ENCODE measurements around the gene MAGI2. TPM values are rescaled to one million over a fixed set of nuclear protein-coding genes. Genes with fewer than 3 reads are reported as not detected.

MAGI2 gene
- total RNA-seq, 3 donors from 2014 or later (not counting 1 experiment from before 2014, with no cell fraction given) = 0.09 to 0.48 (median 0.27) TPM

- Mint-ChIP-seq H3K9me3 (no peaks in the 10 kb centered on the region), H3K27me3 (ENCODE audit: low read depth in 2 of 2) (peaks cover 10 to 22% of the 10 kb centered on the region in 2 donors), H3K4me1 (no peaks in the 10 kb centered on the region), H3K27ac (no peak overlapping the region), H3K4me3 (no peak overlapping the region), H3K36me3 (no peaks in the 10 kb centered on the region)
- H3K4me3 ChIP-seq (ENCODE audit: low read length) = no peak overlapping the region
- 44% methylated on average over 2 of the region's 2 CpGs for WGBS (ENCODE audit: insufficient coverage)
- H3K4me1 ChIP-seq (ENCODE audit: control insufficient read depth, insufficient read depth, low read length) = no peaks in the 10 kb centered on the region
- no peaks in the 10 kb centered on the region for H3K9me3 ChIP-seq (ENCODE audit: control insufficient read depth, insufficient read depth, low read length)
- no peak overlapping the region for H3K27ac ChIP-seq (ENCODE audit: low read length)
- H3K27me3 ChIP-seq (ENCODE audit: control insufficient read depth, insufficient read depth, low read length) = no peaks in the 10 kb centered on the region
- H3K36me3 ChIP-seq (ENCODE audit: control insufficient read depth, insufficient read depth, low read length) = no peaks in the 10 kb centered on the region
- no peak for ATAC-seq
- DNase-seq = no peak
- intact Hi-C loops (cut with micrococcal nuclease) = no loop called here
- TF ChIP-seq, protein P1, sequence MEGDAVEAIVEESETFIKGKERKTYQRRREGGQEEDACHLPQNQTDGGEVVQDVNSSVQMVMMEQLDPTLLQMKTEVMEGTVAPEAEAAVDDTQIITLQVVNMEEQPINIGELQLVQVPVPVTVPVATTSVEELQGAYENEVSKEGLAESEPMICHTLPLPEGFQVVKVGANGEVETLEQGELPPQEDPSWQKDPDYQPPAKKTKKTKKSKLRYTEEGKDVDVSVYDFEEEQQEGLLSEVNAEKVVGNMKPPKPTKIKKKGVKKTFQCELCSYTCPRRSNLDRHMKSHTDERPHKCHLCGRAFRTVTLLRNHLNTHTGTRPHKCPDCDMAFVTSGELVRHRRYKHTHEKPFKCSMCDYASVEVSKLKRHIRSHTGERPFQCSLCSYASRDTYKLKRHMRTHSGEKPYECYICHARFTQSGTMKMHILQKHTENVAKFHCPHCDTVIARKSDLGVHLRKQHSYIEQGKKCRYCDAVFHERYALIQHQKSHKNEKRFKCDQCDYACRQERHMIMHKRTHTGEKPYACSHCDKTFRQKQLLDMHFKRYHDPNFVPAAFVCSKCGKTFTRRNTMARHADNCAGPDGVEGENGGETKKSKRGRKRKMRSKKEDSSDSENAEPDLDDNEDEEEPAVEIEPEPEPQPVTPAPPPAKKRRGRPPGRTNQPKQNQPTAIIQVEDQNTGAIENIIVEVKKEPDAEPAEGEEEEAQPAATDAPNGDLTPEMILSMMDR (IDR thresholded peaks at IDR 0.05) = no peak
Observed at GRCh38 chr7:77975672-77976480, 1477.6 kb downstream of the MAGI2 start.

GRCh38 chr7:77971726-77972125 lies 1481.7 kb downstream of the MAGI2 start:
- no peak overlapping the region for H3K4me3 Mint-ChIP-seq
- no peak overlapping the region for H3K4me3 ChIP-seq (ENCODE audit: low read length)
- H3K9me3 Mint-ChIP-seq = no peaks in the 10 kb centered on the region

GRCh38 chr7:77967429-77967828 lies 1486.0 kb downstream of the MAGI2 start:
- no peaks in the 10 kb centered on the region for H3K36me3 ChIP-seq (ENCODE audit: control insufficient read depth, insufficient read depth, low read length)
- no peak overlapping the region for H3K27ac ChIP-seq (ENCODE audit: low read length)
- TF ChIP-seq, protein P1 (IDR thresholded peaks at IDR 0.05) = no peak
- no peak overlapping the region for H3K4me3 ChIP-seq (ENCODE audit: low read length)
- ATAC-seq (no peak), DNase-seq (no peak)
- H3K4me1 ChIP-seq (ENCODE audit: control insufficient read depth, insufficient read depth, low read length) = no peaks in the 10 kb centered on the region
- Mint-ChIP-seq H3K4me3 (no peak overlapping the region), H3K27me3 (ENCODE audit: low read depth in 2 of 2) (no peaks in the 10 kb centered on the region), H3K36me3 (no peaks in the 10 kb centered on the region), H3K27ac (no peak overlapping the region), H3K4me1 (no peaks in the 10 kb centered on the region), H3K9me3 (no peaks in the 10 kb centered on the region)
- no peaks in the 10 kb centered on the region for H3K27me3 ChIP-seq (ENCODE audit: control insufficient read depth, insufficient read depth, low read length)
- intact Hi-C loops (cut with micrococcal nuclease) = no loop called here
- H3K9me3 ChIP-seq (ENCODE audit: control insufficient read depth, insufficient read depth, low read length) = no peaks in the 10 kb centered on the region

More at GRCh38 chr7:77971726-77972125, 1481.7 kb downstream of the MAGI2 start:
- intact Hi-C loops (cut with micrococcal nuclease) = no loop called here
- H3K27me3 Mint-ChIP-seq (ENCODE audit: low read depth in 2 of 2) = no peaks in the 10 kb centered on the region
- no peaks in the 10 kb centered on the region for H3K4me1 Mint-ChIP-seq
- no peaks in the 10 kb centered on the region for H3K36me3 ChIP-seq (ENCODE audit: control insufficient read depth, insufficient read depth, low read length)
- no peak overlapping the region for H3K27ac ChIP-seq (ENCODE audit: low read length)
- no peak for ATAC-seq
- TF ChIP-seq, protein P1 (IDR thresholded peaks at IDR 0.05) = no peak
- H3K9me3 ChIP-seq (ENCODE audit: control insufficient read depth, insufficient read depth, low read length) = no peaks in the 10 kb centered on the region
- no peak for DNase-seq
- no peaks in the 10 kb centered on the region for H3K27me3 ChIP-seq (ENCODE audit: control insufficient read depth, insufficient read depth, low read length)
- H3K36me3 Mint-ChIP-seq = no peaks in the 10 kb centered on the region
- H3K27ac Mint-ChIP-seq = no peak overlapping the region
- no peaks in the 10 kb centered on the region for H3K4me1 ChIP-seq (ENCODE audit: control insufficient read depth, insufficient read depth, low read length)

Data from natural killer cell (primary cell).